ENCODE results near the gene DTL.

GRCh38 chr1:212060632-212061472 lies 25.3 kb downstream of the DTL start:
- TF ChIP-seq CTCF (IDR thresholded peaks at IDR 0.05): no peak
- no peak for TF ChIP-seq EP300 (IDR thresholded peaks at IDR 0.05; ENCODE audit: borderline replicate concordance in 1 of 2, low read depth in 1 of 2, low read length in 1 of 2)
- no peak for TF ChIP-seq FOXJ3 (CRISPR knock-in tag; IDR thresholded peaks at IDR 0.05)
- TF ChIP-seq NFIC (IDR thresholded peaks at IDR 0.05; ENCODE audit: borderline replicate concordance): peak; percentile 36; the same call in 1 of the 2 replicates
- TF ChIP-seq MAX (IDR thresholded peaks at IDR 0.05; ENCODE audit: low read depth): no peak
- TF ChIP-seq RFX5 (IDR thresholded peaks at IDR 0.05; ENCODE audit: low read length): no peak
- no peak for TF ChIP-seq RAD21 (IDR thresholded peaks at IDR 0.05; ENCODE audit: low read length)
- no peak for TF ChIP-seq USF2 (IDR thresholded peaks at IDR 0.05; ENCODE audit: borderline replicate concordance, low read depth, low read length)
- no peak for TF ChIP-seq CHD2 (IDR thresholded peaks at IDR 0.05; ENCODE audit: low read length, partially characterized antibody)
- no peak for TF ChIP-seq REST (IDR thresholded peaks at IDR 0.05; ENCODE audit: low read depth, low read length)
- TF ChIP-seq TCF12 (IDR thresholded peaks at IDR 0.05): no peak
- no peak for TF ChIP-seq POLR2AphosphoS5 (IDR thresholded peaks at IDR 0.05; ENCODE audit: low read depth, low read length)

Data from SK-N-SH (cell line).